ENCODE measurements around the gene MICU1.
A peak's percentile ranks its signal among the peaks of the same experiment; 100 is the strongest.
"Not testable (repeated sequence)": the region's sequence is repeated elsewhere in the genome, so short reads cannot be mapped to it uniquely, and the experiment has no call there.

The MICU1 gene

GRCh38 chr10:72337039-72337629 is 288.7 kb downstream of the MICU1 start:
- peak; percentile 17 for DNase-seq

- peak; percentile 14 for DNase-seq
Measured at GRCh38 chr10:72336259-72337038, 289.4 kb downstream of the MICU1 start.

GRCh38 chr10:72335394-72336258 is 290.3 kb downstream of the MICU1 start:
- peak; percentile 91 for DNase-seq

GRCh38 chr10:72334825-72335393 is 291.0 kb downstream of the MICU1 start:
- DNase-seq, result peak; percentile 95

- DNase-seq, result peak; percentile 38
Measured at GRCh38 chr10:72334196-72334824, 291.6 kb downstream of the MICU1 start.

GRCh38 chr10:72333112-72334015 is 292.5 kb downstream of the MICU1 start:
- DNase-seq, result no peak

- no peak for DNase-seq
Measured at GRCh38 chr10:72332423-72333111, 293.3 kb downstream of the MICU1 start.

- peak; percentile 88 for DNase-seq
Measured at GRCh38 chr10:72331575-72332422, 294.1 kb downstream of the MICU1 start.

- DNase-seq, result no peak
Measured at GRCh38 chr10:72330069-72330426, 295.8 kb downstream of the MICU1 start.

GRCh38 chr10:72329290-72330068 is 296.4 kb downstream of the MICU1 start:
- no peak for DNase-seq

GRCh38 chr10:72328829-72329204 is 297.1 kb downstream of the MICU1 start:
- DNase-seq, result no peak

GRCh38 chr10:72328045-72328828 is 297.6 kb downstream of the MICU1 start:
- peak; percentile 38 for DNase-seq

- not testable (repeated sequence) for DNase-seq
Measured at GRCh38 chr10:72326665-72327603, 298.9 kb downstream of the MICU1 start.

- not testable (repeated sequence) for DNase-seq
Measured at GRCh38 chr10:72325243-72326175, 300.4 kb downstream of the MICU1 start.

- DNase-seq, result no peak
Measured at GRCh38 chr10:72323771-72324191, 302.1 kb downstream of the MICU1 start.

All from MV-4-11 (cell line).